ENCODE data around the gene SLC8A3.

DNA sequence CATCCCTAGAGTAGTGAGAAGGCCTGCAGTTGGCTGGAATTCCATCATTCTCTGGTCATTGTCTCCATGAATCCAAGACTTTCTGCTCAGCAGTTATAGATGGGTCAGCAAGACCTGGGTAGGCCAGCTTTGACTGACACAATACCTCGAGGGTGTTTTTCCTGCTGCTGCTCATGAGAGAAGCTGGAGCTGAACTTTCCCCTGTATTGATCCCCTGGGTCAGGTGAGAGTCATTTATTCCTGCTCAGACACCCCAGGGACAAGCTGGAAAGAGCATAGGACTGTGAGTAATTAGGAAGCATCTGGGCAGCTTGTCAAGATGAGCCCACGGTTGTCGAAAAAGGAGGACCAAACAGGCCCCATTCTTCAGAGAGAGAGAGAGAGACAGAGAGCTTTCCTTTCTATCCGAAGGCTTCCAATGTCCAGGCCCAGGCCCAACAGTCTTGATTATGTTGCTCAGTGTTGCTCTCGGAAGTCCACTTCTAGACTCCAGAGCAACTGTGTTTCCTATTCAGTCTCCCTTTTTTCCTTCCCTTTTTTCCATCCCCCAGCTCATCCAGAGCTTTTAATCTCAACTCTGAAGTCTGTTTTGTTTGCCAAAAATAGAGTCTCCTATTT lies 131.1 kb downstream of the SLC8A3 start:
- TF ChIP-seq, protein P1, sequence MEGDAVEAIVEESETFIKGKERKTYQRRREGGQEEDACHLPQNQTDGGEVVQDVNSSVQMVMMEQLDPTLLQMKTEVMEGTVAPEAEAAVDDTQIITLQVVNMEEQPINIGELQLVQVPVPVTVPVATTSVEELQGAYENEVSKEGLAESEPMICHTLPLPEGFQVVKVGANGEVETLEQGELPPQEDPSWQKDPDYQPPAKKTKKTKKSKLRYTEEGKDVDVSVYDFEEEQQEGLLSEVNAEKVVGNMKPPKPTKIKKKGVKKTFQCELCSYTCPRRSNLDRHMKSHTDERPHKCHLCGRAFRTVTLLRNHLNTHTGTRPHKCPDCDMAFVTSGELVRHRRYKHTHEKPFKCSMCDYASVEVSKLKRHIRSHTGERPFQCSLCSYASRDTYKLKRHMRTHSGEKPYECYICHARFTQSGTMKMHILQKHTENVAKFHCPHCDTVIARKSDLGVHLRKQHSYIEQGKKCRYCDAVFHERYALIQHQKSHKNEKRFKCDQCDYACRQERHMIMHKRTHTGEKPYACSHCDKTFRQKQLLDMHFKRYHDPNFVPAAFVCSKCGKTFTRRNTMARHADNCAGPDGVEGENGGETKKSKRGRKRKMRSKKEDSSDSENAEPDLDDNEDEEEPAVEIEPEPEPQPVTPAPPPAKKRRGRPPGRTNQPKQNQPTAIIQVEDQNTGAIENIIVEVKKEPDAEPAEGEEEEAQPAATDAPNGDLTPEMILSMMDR (conservative IDR thresholded peaks at IDR 0.05; ENCODE audit: low read length) = no peak
- no peak for TF ChIP-seq EZH2phosphoT487 (IDR thresholded peaks at IDR 0.05; ENCODE audit: borderline replicate concordance, low read depth, low read length)
